GOT3 (cell line): ENCODE results near the gene TMEM119.
A peak's percentile ranks its signal among the peaks of the same experiment; 100 is the strongest.
"Not testable (repeated sequence)": the region's sequence is repeated elsewhere in the genome, so short reads cannot be mapped to it uniquely, and the experiment has no call there.

ENCODE experiments used
- DNase-seq: peaks from one replicate; lab custom pipeline; 2025; ENCODE audit warnings: mixed read lengths; lab: John Stamatoyannopoulos, UW

TMEM119 gene

GRCh38 chr12:108635201-108635996 lies 37.5 kb upstream of the TMEM119 start:
- no peak for DNase-seq

- no peak for DNase-seq
Measured at GRCh38 chr12:108634341-108634751, 36.5 kb upstream of the TMEM119 start.

- no peak for DNase-seq
Measured at GRCh38 chr12:108633534-108634248, 35.8 kb upstream of the TMEM119 start, which contains the start of gene SELPLG. TSS of gene SELPLG (minus strand) at chr12:108633894. CDS start at chr12:108624307, 9,587 bp downstream.

DNA sequence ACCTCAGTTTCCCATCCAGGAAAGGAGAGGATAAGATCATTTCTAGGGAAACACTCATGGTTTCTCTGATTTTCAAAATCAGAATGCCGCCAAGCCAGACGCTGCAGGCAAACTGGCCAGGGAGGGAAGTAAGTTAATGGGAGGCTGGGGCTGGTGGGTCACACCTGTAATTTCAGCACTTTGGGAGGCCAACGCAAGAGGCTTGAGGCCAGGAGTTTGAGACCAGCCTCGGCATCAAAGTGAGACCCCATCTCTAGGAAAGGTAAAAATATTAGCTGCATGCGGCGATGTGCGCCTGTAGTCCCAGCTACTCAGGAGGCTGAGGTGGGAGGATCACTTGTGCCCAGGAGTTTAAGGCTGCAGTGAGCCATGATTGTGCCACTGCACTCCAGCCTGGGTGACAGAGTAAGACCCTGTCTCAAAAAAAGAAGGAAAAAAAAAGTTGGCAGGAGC lies 35.2 kb upstream of the TMEM119 start:
- no peak for DNase-seq

DNA sequence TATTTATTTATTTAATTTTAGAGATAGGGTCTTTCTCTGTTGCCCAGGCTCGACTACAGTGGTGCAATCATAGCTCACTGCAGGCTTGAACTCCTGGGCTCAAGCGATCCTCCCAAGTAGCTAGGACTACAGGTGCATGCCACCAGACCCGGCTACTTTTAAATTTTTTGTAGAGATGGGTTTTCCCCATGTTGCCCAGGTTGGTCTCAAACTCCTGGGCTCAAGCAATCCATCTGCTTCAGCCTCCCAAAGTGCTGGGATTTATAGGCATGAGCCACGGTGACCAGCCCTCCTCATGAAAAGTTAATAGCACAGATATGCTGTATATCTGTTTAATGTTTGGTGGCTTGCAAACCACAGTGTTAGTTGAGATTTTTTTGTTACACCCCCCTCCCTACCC lies 33.4 kb upstream of the TMEM119 start:
- DNase-seq = not testable (repeated sequence)

GRCh38 chr12:108630481-108631207 lies 32.8 kb upstream of the TMEM119 start:
- no peak for DNase-seq

GRCh38 chr12:108629824-108630476 lies 32.1 kb upstream of the TMEM119 start:
- DNase-seq = no peak

GRCh38 chr12:108629151-108629550 lies 31.3 kb upstream of the TMEM119 start:
- DNase-seq = no peak

DNA sequence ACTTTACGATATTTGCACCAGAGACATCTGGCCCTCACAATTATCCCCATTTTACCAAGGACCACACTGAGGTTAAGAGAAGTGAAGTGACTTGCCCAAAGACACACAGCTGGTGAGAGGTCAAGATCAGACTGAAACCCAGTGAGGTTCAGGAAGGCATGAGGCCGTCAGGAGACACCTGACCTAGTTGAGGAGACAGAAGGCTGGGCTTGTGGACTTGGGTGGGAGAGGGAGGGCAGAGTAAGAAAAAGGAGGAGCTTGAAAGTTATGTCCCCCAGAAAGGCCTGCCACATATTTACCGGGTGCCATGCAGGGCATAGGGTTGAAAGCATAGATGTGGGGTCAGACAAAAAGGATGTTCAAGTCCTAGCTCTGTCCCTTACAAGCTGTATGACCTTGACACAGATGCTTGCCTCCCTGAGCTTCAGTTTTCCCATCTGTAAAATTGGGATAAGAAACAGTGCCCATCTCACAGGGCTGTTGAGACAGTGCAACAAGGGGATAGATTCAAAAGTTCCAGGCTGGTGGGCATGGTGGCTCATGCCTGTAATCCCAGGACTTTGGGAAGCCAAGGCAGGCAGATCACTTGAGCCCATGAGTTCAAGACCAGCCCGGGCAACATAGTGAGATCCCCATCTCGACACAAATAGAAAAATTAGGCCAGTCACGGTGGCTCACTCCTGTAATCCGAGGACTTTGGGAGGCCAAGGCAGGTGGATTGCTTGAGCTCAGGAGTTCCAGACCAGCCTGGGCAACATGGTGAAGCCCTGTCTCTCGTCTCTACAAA lies 29.4 kb upstream of the TMEM119 start:
- no peak for DNase-seq

GRCh38 chr12:108625228-108625627 lies 27.3 kb upstream of the TMEM119 start:
- no peak for DNase-seq

GRCh38 chr12:108623577-108623976 lies 25.7 kb upstream of the TMEM119 start:
- DNase-seq = no peak

- no peak for DNase-seq
Measured at GRCh38 chr12:108622921-108623514, 25.1 kb upstream of the TMEM119 start.

- no peak for DNase-seq
Measured at GRCh38 chr12:108622421-108622820, 24.5 kb upstream of the TMEM119 start.

- DNase-seq = no peak
Measured at GRCh38 chr12:108621161-108621560, 23.3 kb upstream of the TMEM119 start.

GRCh38 chr12:108620236-108620879 lies 22.5 kb upstream of the TMEM119 start:
- DNase-seq = no peak

DNA sequence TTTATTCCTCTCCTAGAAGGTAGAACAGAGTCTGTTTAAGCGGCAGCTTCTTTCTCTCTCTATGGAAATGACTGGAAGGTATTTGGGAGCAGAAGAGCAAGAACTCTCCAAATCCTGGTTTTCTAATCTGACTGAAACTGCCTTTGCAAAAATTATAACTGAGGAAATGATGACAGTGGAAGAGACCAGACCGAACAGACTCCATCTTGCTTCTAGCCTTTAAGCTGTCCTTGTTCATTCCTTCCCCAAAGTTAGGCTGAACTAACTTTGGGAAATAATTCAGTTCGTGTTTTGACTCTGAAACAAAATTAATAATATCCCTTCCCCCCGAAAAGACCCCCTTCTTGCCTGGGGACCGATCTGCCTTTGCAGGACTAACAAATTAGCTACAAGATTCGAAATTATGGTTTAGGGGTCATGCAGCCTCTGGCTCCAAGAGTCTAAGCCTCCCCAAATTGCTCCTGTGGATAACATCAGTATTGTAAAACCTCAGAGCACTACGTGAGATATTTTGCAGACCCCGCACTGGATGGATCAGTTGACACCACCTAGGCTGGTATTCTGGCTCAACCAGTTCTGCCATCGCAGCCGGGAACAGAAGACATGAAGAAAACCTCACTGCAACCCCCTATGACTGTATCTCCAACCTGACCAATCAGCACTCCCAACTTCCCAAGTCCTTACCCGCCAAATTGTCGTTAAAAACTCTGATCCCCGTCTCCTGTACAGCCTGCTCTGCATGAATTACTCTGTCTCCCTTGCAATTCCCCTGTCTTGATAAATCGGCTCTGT lies 21.7 kb upstream of the TMEM119 start:
- DNase-seq = no peak

GRCh38 chr12:108618953-108619274 lies 21.0 kb upstream of the TMEM119 start:
- DNase-seq = not testable (repeated sequence)

DNA sequence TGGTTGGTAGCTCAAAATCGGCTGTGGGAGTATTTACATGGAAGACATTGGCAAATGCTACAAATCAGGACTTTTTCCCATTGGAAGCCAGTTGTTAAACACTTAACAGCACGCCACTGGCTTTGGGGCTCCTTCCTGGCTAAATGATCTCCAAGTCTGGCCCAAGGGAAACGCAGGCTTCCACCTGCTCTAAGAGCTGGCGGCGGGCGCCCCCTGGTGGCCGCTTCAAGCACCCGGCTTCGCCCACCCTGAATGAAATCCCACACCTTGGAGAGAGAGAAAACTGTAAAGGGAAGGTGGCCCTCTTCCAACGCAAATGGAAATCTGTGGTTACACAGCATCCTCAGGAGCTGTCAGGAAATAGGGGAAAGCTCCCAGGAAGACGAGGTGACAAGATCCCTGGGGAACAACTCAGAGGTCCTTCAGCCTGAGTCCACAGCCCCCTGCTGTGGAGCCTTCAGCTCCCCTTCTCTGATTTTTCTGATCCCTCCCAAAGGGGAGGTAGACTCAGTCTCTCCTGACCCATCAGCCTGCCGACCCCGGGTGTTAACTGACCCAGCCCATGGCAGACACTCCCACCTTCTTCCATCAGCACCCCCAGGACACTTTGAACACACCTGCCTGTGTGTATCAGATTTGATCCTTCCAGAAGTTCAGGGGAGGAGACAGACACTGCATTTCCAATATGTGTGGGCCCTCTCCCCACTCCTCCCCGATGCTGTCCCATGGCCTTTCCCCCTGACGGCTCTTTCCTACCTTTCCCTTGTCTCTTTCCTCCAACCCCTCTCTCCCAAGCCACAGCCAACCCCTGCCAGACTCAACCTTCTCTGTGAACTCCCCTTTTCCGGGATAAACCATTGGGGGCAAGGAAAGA lies 20.4 kb upstream of the TMEM119 start:
- DNase-seq = peak; percentile 8
